Right forelimb (tissue), 1 donor: ENCODE measurements around the gene LMOD2.

Experiments
- DNase-seq: peaks from one replicate; pipeline ENCODE4 v3.0.0-alpha.2; 2018

Gene LMOD2

DNA sequence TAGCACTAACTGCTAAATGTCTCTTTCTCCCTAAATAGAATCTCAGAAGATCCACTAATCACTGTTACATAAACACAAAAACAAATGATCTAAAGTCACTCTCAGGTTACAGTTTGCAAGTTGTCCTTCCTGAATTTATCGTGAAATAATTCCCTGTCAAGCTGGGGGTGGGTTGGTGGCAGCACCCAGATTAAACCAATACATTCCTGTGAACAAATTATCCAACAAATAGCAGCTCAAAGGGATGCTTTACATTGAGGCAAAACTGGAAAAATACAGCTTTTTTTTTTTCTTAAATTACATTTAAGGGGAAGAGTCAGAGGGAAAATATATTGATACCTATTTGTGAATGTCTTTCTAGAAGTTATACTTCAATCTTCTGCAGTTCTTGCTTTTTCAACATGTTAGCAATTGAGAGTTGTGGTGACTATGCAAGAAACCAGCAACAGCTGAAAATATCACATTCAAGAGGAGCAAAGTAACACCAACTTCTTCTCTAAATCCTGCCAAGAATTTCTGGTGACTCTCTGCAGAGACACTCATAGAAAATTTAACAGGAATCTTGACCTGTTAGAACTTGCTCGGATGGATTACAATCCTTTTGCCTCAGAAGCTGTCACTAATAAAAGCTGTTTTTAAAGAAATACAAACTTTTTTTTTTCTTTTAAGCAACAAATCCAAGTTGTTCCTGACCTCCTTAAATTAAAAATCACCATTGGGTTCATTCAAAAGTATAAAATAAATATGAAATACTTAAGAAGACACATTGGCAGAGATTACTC, 18.9 kb downstream of the LMOD2 start:
- no peak for DNase-seq

DNA sequence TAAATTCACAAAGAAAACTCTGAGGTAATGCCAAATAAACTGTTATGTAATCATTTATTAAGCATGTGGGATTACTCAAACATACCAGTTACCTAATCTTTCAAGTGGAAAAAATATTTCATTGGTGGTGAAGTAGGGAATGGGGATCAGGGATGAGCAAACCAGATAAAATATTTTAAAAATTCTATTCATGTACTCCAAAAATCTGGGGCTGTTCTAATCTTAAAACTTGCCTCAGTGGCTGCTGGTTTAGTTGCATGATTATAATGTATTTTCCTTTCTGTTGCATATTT, 19.5 kb downstream of the LMOD2 start:
- no peak for DNase-seq

DNA sequence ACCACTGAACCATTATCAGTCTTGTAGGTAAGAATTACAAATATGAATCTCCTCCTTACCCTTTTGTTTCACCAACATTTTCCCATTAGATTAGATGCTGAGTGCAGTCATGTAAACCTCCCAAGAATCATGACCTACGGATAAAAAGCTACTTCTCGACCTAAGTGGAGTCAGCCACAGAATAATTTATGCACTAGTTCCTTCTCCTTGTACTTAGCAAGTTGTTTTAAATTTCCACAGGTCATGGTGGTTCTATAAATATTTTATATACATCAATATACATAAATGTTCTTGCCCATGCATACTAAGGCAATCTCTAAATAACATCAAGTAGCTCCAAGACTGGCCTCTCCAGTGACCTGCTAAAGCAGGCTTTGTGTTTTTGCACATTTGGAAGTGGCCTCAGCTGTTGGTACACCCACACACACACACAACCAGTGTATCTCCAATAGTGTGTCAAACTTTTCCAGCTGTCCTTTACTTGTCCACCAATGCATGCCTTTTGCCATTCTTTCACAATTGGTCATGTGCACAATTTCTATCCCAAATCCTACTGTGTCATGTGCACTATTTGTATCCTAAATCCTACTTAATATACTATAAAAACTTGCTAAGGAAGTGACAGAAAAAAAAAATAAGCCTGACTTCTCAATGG, 21.5 kb downstream of the LMOD2 start:
- no peak for DNase-seq

DNA sequence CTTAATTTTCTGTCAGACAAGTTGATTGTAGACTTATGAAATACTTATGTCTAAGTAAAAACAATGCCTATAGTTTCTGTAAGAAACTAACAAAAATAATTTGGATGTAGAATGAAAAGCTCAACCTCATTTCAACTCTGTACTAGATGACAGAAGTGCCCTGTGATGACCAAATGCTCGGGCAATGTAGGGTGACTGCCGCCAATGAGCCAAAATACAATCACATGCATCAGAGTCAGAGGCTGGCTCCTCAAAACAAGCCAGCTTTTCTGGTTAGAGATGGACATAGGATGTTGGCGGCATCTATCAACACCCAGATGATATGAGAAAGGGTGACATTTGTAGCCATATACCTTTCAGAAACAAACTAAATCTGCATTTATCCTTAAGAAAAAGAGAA, 23.9 kb downstream of the LMOD2 start:
- no peak for DNase-seq

DNA sequence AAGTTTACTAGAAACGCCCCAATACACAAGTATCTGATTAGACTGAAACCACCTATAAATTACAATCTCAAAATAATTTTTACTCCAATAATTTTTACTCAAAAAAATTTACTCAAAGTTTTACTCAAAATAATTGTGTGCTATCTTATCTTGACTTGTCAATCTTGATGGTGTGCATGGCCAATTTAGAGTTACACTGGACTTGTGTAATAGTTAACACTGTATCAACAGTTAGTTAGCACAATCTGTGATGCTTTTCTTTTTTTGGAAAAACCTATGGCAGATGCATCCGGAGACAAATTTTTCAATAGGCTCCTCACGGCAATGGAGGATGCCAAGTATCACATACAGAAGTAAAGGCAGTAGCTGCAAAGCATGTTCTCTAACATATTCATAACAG, 24.9 kb downstream of the LMOD2 start:
- no peak for DNase-seq

DNA sequence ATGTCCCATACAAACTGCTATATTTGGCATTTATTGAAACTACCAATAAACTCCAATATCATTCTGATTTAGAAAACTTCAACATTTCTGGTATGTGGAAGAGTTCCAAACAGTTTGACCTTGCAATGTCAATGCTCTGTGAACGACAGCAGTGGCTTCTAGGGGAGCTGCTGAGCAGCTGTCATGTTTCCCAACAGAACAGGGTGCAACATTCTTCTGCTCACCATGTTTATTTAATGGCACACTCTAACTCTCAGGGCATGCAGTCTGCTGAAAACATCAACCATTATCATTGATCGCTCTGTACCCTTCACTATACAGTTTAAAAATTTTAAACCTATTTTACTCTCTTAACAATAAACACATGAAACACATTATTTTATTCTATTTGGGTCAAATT, 25.9 kb downstream of the LMOD2 start:
- DNase-seq, result no peak

DNA sequence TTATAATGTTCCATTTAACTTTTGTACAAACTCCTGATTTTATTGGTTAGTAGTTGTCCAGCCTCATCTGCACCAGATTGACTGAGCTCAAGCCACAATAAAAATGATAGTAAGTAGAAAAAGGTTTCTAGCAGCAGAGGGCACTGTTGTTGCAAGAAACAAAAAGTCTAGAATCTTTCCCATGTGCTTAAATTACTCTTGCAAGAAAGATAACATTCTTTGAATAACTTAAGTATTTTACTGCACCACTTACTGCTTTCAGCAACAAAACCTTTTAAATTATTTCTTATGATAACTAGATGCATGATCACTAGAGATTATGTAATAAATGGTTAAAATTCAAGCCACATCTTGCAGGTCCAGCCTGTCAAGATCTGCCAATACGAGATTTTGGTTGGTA, 27.0 kb downstream of the LMOD2 start:
- no peak for DNase-seq

DNA sequence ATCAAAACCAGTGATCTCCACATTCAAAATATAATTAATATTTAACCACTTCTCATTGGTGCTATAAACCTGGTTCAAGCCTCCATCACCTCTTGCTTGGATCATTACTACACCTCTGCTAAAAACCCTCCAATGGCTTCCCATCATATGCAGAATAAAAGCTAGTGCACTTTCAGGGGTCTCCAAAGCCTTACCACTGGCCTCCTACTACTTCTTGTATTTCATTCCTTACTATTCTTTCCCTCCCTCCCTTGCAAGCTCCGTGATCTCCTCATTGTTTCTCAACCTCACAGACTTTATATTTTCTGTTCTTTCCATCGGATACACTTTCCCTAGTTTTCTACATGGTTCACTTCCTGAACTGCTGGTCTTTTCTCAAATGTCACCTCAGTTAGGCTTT, 31.5 kb downstream of the LMOD2 start:
- DNase-seq, result no peak

DNA sequence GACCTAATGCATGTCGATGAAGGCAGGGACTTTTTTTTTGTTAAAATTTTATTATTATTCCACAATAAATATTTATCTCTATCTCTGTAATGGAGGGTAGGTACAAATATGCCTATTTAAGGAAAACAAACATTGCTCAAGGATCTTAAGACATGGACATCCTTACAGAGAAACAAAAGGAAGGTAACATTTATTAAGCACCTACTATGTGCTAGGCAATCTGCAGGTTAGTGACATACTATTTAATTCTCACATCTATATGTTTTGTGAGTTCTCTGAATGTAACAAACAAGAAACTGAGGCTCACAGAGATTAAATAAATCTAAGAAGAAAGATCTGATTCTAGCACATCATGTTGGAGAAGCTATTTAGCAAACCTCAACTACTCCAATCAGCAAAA, 32.1 kb downstream of the LMOD2 start:
- DNase-seq, result no peak

DNA sequence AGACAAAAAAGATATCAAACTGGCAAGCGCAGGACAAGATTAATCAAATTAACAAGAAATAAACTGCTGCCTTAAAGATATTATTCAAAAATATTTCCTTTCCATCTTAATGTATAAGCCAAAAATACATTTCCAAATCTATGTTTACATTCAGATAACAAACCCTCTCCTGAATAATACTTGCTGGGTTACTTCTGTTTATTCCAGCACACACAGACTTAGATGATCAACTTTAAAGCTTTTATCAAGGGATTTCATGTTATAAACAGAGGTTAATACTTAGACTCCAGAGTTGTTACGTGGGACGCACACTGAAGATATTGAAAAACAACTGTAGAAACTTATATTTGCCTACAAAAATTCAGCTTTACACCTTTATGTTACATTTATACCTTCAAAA, 33.6 kb downstream of the LMOD2 start:
- DNase-seq, result no peak

DNA sequence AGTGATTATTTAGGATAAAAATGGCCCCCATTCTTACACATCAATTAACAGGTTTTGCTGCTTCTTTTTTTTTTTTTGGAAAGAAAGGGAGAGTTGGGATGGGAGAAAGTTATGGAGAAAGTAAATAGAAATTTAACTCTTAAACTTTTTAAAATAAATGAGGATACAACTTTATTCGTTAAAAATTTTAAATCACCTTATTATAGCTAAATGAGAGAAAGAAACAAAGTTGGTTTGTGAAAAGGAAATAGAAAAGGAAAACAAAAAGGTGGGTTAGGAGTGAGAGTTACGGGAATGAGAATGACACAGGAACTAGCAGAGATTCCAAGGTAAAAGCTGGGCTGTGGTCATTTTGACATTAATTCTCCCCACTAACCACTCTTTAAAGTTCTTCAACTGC, 34.9 kb downstream of the LMOD2 start:
- DNase-seq, result no peak

DNA sequence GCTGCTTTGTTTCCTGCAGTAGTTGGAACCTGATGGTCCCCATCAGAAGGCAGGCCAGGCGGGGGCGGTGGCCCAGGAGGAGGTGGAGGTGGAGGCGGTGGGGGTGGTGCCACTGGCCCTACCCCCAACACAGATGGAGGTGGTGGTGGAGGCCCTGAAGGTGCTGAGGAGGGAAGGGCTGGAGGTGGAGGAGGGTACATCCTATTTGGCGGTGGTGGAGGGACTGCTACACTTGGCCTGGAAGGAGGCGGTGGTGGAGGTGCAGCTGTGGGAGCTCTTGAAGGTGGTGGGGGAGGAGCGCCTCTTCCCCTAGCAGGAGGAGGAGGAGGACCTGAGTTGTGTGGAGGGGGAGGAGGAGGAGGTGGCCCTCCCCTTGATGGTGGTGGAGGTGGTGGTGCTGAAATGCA, 36.8 kb downstream of the LMOD2 start:
- DNase-seq, result no peak

DNA sequence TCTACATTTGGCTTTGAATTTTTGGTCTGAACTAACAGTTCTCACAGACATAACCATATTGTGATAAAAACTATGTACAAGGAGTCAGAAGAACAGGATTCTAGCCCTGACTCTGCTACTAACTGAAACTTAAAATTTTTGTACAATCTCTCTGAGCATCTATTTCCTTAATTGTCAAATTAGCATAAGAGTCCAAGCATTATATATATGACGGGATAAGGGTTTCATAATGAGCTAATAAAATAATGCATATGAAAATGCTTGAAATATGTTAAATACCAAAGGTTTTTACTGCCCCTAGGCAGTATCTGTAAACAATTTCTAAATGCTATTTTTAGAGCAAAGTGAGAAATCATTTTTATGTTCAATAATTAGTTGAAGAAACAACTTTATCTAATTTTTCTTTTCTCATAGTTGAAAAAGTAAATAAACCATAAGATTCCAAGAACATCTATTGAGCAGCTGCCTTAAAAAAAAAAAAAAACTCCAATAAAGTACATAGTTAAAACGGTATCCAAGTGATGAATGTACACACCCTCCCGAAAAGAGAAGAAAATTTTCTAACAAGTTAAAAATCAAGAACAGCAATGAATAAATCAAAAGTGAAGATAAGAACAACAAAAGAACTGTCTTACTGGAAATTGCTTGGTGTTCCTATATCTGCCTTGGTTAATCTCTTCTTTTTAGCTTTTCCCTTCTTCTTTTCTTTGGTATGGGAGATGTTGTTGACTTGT, 40.4 kb downstream of the LMOD2 start:
- DNase-seq, result no peak

DNA sequence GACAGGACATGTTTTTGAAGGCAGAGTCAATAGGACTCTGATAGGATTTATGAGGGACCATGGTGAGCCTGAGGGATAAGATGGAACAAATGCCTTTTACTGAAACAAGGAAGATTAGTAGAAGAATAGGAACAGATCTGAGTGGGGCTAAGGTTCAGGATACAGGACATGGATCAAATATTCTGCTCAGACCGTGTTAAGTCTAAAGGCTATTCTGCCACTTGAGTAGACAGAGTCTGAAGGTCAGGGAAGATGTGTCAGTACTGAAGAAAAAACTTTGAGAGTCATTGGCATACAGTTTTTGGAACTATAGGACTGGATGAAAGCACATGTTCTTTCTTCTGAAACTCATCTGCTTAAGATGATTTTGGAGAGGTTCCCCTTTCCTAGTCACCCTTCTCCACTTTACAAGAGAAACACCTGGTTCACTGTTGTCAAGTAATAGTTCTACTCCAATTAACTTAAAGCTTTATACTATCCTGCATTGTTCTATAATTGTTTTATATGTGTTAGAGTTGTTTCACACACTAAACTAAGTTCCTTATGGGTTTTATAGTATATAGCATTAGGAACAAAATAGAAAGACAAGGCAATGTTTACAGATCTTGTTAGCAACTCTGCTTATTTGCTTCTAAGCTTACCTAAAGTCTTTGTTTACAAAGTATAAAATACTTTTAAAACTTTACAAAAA, 49.7 kb downstream of the LMOD2 start:
- no peak for DNase-seq

DNA sequence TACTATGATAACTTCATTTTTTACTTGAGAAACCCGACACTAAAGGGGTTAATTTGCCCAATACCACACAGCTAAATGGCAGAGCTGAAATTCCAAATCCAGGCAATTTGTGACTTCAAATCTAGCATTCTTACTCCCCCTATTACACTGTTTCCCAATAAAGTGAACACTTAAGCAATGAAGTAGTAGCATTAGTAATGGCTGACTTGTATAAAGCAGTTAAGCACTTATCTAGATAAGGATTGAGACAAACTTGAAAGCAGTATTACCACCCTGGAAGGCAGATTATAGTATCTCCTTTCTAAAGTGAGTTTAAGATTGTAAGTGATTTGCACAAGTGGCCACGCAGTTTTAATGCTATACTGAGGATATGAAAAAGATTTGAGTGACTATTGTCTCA, 53.9 kb downstream of the LMOD2 start:
- no peak for DNase-seq

DNA sequence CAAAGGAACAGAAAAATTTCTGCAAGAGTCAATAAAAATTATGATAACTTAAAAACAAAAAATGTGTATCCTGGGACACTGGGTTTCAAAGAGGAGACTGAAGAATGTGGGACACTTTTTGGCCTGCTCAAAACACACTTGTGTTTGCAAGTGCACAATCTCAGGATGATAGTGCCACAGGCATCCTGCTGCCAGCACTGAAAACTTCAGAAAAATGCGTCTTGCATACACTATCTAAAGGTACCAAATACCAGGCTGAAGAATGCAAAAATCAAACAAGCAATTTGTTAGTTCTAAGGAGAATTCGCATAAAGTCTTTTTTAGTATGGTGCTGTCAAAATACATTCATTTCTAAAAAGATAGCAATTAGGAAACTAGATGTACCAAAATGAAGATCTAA, 55.0 kb downstream of the LMOD2 start:
- no peak for DNase-seq

DNA sequence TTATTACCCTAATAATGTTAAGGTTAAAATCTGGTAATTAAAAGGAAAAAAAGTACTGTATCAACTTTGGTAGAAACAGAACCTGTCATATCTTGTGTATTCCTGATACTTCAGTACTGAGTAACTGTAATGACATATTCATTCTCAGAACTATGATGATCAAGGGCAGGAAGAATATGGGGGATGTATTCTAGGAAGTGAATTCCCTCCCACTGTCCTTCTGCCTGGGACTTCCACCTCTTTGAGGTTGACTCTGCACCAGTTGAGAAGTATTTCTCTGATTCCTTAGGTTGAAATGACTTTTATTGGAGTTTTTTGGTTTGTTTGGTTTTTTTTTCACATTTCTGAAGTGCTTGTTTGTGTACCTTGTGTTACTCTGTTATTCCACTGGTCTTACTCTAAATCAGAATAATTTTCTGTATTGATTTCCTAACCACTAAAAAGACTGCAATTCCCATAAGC, 56.2 kb downstream of the LMOD2 start:
- DNase-seq, result no peak

DNA sequence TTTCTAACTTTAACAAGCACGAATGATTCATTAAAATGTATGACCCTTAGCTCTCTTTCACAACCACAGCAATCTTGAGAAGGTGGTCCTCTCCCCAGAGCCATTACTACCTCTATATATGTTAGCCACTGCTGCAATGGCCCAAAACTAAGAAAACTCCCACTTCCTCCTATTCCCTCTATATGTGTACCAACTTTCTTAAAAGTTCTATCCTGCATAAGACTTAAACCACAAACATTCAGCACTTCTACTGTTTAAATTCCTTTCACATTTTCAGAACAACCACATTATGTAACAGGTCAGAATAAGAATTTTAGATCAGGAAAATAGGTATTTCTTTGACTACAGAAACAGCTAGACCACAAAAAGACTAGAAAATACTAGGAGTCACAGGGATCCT, 57.0 kb downstream of the LMOD2 start:
- no peak for DNase-seq
